HCT116 (cell line): ENCODE data around the gene HOOK1. TPM values are rescaled to one million over a fixed set of nuclear protein-coding genes. Genes with fewer than 3 reads are reported as not detected.
"Not testable (repeated sequence)": the region's sequence is repeated elsewhere in the genome, so short reads cannot be mapped to it uniquely, and the experiment has no call there.

Experiments
- ATAC-seq: fragments of 200-7000 bp; cut with Tn5 transposase; 2 replicates; pipeline ENCODE4 v1.9.1; 2020; ENCODE audit warnings: mild to moderate bottlenecking, moderate library complexity
- BruUV-seq: library from RNA; stranded (reverse); fragments of 400-500 nt; replicated peaks from 2 replicates; lab custom pipeline; 2021; lab: Mats Ljungman, UMichigan
- CTCF ChIA-PET: fragments of 300-600 bp; sonication (Branson Sonifier 250); formaldehyde crosslinking; loops from one replicate; lab custom pipeline; 2021; ENCODE audit warnings: antibody characterized with exemption; lab: Charles Lee
- POLR2A ChIA-PET: fragments of 300-600, 350-600 bp; sonication (Branson Sonifier 250); formaldehyde crosslinking; loops from one replicate; lab custom pipeline; 2021; ENCODE audit warnings: antibody characterized with exemption; lab: Charles Lee
- RAD21 ChIA-PET, 2 experiments: fragments of 300-600 bp; sonication (Branson Sonifier 250); formaldehyde crosslinking; loops; one replicate each; lab custom pipeline; 2023; ENCODE audit warnings: low total read pairs in 2 of 2; ENCODE audit not compliant: uncharacterized antibody in 2 of 2, unreplicated experiment in 2 of 2, low non-redundant PET in 1 of 2; lab: Charles Lee
- DNase-seq: peaks from one replicate; pipeline ENCODE4 v3.0.0-alpha.2; 2010; ENCODE audit warnings: low read depth, low spot score
- H2AFZ ChIP-seq: fragments of 200-600 bp; shearing (Covaris generic), sonication (generic); 2 replicates; pipeline ENCODE4 v1.6.1; 2017; ENCODE audit warnings: low read depth, mixed run types, mixed read lengths, antibody characterized with exemption, low read length; ENCODE audit not compliant: poor library complexity, severe bottlenecking
- H3K27ac ChIP-seq: 2 replicates; pipeline ENCODE4 v1.5.1; 2012; ENCODE audit warnings: low read depth, low read length
- H3K27me3 ChIP-seq: fragments of 200-600 bp; sonication (generic); 2 replicates; pipeline ENCODE4 v1.6.1; 2016; ENCODE audit warnings: mixed run types, low read length, mixed read lengths; ENCODE audit not compliant: insufficient read depth
- H3K36me3 ChIP-seq, 2 experiments: fragments of 200-500 bp in 1 of 2; fragments of 200-600 bp in 1 of 2; sonication (Bioruptor generic) in 1 of 2; sonication (generic) in 1 of 2; 2 replicates each; pipeline versions ENCODE4 v1.5.1 to v1.6.1; 2014 to 2016; ENCODE audit warnings: low read length in 2 of 2, inconsistent platforms in 1 of 2, mixed read lengths in 1 of 2, mixed run types in 1 of 2; ENCODE audit not compliant: insufficient read depth in 2 of 2, control insufficient read depth in 1 of 2
- H3K4me1 ChIP-seq, 2 experiments: fragments of 200-600 bp in 1 of 2; sonication (generic) in 1 of 2; 2 replicates each; pipeline versions ENCODE4 v1.5.1 to v1.6.1; 2012 to 2017; ENCODE audit warnings: low read length in 2 of 2, inconsistent platforms in 1 of 2, mild to moderate bottlenecking in 1 of 2, mixed read lengths in 1 of 2, mixed run types in 1 of 2, moderate library complexity in 1 of 2; ENCODE audit not compliant: insufficient read depth in 2 of 2, control insufficient read depth in 1 of 2
- H3K4me2 ChIP-seq: fragments of 200-600 bp; sonication (generic); 2 replicates; pipeline ENCODE4 v1.6.1; 2017; ENCODE audit warnings: mixed run types, low read length, mixed read lengths
- H3K4me3 ChIP-seq, 2 experiments: fragments of 200-600 bp in 1 of 2; sonication (generic) in 1 of 2; replicated peaks in 1 of 2; 2 replicates each; pipeline ENCODE4 v1.5.1; 2011 to 2016; ENCODE audit warnings: low read length in 2 of 2, control low read depth in 1 of 2, low read depth in 1 of 2, mild to moderate bottlenecking in 1 of 2, mixed read lengths in 1 of 2, mixed run types in 1 of 2
- H3K79me2 ChIP-seq: fragments of 200-600 bp; sonication (generic); 2 replicates; pipeline ENCODE4 v1.6.1; 2017; ENCODE audit warnings: mild to moderate bottlenecking, mixed run types, low read length, moderate library complexity, mixed read lengths; ENCODE audit not compliant: insufficient read depth
- H3K9ac ChIP-seq: fragments of 200-600 bp; sonication (generic); 2 replicates; pipeline ENCODE4 v1.6.1; 2016; ENCODE audit warnings: low read length, mixed read lengths
- H3K9me2 ChIP-seq: fragments of 200-600 bp; sonication (generic), shearing (Covaris generic); 2 replicates; pipeline ENCODE4 v1.6.1; 2017; ENCODE audit warnings: mixed run types, mild to moderate bottlenecking, moderate library complexity; ENCODE audit not compliant: insufficient read depth
- H3K9me3 ChIP-seq, 2 experiments: fragments of 200-500 bp in 1 of 2; fragments of 200-600 bp in 1 of 2; sonication (Bioruptor generic) in 1 of 2; sonication (generic) in 1 of 2; 2 replicates each; pipeline ENCODE4 v1.6.1; 2014 to 2017; ENCODE audit warnings: low read length in 2 of 2, mixed read lengths in 2 of 2, inconsistent platforms in 1 of 2, low read depth in 1 of 2, mild to moderate bottlenecking in 1 of 2, mixed run types in 1 of 2, moderate library complexity in 1 of 2; ENCODE audit not compliant: control insufficient read depth in 1 of 2, insufficient read depth in 1 of 2
- H4K20me1 ChIP-seq: fragments of 200-600 bp; sonication (generic), shearing (Covaris generic); 2 replicates; pipeline ENCODE4 v1.6.1; 2017; ENCODE audit warnings: mixed run types, mild to moderate bottlenecking, moderate library complexity; ENCODE audit not compliant: insufficient read depth
- CBX3 ChIP-seq: IDR thresholded peaks from 2 replicates; pipeline ENCODE4 v1.6.1; 2012; ENCODE audit warnings: low read depth
- EGR1 ChIP-seq: IDR thresholded peaks from 2 replicates; pipeline ENCODE4 v1.6.1; 2012; ENCODE audit warnings: low read depth
- ELF1 ChIP-seq: IDR thresholded peaks from 2 replicates; pipeline ENCODE4 v1.6.1; 2012; ENCODE audit warnings: low read depth, borderline replicate concordance
- EZH2phosphoT487 ChIP-seq: fragments of 200-600 bp; IDR thresholded peaks from 2 replicates; pipeline ENCODE4 v1.6.1; 2018; ENCODE audit warnings: antibody characterized with exemption, borderline replicate concordance
- RAD21 ChIP-seq: IDR thresholded peaks from 2 replicates; pipeline ENCODE4 v1.6.1; 2012; ENCODE audit warnings: low read depth, mild to moderate bottlenecking
- TCF7L2 ChIP-seq: IDR thresholded peaks from 2 replicates; pipeline ENCODE4 v1.7.0; 2011; ENCODE audit warnings: borderline replicate concordance, inconsistent platforms; ENCODE audit not compliant: insufficient read depth, insufficient read length; ENCODE audit errors: extremely low read depth
- intact Hi-C: fragments of 100-400 bp; cut with micrococcal nuclease; formaldehyde crosslinking; loops from 2 replicates; pipeline ENCODE4 v1.10.0; 2022
- total RNA-seq: library from RNA; stranded (reverse); gene quantifications from one replicate; pipeline ENCODE4 v1.2.1, GENCODE V29; 2021; ENCODE audit not compliant: unreplicated experiment
- TF ChIP-seq, protein P1 (sequence below): IDR thresholded peaks from 2 replicates; pipeline ENCODE4 v1.6.1; 2011; ENCODE audit warnings: mild to moderate bottlenecking, low read length, moderate library complexity; ENCODE audit not compliant: insufficient replicate concordance; ENCODE audit errors: extremely low read depth
- TF ChIP-seq, protein P2 (sequence below): IDR thresholded peaks from 2 replicates; pipeline ENCODE4 v1.6.1; 2012

HOOK1 gene
- total RNA-seq, 1 experiment from 2014 or later: 30.9 TPM

DNA sequence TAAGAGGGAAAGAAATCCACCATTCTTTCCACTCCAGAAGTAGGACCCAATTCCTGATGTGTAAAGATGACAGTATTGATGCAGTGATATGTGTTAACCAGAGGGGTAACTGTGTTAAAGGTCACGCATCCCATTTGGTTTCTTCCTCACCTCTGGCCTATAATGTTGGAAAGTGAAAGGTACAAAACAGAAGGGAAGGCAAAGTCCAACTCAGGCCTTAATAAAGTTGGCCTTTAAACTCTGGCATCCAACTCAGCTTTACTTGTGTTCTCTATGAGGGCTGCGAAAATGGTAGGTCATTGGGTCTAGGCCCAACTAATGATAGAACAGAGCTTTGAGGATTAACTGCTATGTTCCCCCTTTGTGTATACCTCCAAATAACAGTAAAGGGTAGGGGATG is 93.9 kb downstream of the HOOK1 start:
- H3K4me1 ChIP-seq: no peaks in the 10 kb centered on the region
- H3K27ac ChIP-seq: no peak overlapping the region
- no peak for ATAC-seq
- H3K4me3 ChIP-seq: no peak overlapping the region
- no peak for TF ChIP-seq RAD21
- TF ChIP-seq, protein P1, sequence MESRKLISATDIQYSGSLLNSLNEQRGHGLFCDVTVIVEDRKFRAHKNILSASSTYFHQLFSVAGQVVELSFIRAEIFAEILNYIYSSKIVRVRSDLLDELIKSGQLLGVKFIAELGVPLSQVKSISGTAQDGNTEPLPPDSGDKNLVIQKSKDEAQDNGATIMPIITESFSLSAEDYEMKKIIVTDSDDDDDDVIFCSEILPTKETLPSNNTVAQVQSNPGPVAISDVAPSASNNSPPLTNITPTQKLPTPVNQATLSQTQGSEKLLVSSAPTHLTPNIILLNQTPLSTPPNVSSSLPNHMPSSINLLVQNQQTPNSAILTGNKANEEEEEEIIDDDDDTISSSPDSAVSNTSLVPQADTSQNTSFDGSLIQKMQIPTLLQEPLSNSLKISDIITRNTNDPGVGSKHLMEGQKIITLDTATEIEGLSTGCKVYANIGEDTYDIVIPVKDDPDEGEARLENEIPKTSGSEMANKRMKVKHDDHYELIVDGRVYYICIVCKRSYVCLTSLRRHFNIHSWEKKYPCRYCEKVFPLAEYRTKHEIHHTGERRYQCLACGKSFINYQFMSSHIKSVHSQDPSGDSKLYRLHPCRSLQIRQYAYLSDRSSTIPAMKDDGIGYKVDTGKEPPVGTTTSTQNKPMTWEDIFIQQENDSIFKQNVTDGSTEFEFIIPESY: no peak
- no peak for TF ChIP-seq EGR1
- TF ChIP-seq ELF1: no peak
- TF ChIP-seq, protein P2, sequence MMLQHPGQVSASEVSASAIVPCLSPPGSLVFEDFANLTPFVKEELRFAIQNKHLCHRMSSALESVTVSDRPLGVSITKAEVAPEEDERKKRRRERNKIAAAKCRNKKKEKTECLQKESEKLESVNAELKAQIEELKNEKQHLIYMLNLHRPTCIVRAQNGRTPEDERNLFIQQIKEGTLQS: no peak
- no peak for TF ChIP-seq TCF7L2
- no peak for TF ChIP-seq CBX3
- no peak for TF ChIP-seq EZH2phosphoT487
- TF ChIP-seq, all 23 proteins: peak for 0
- H2AFZ ChIP-seq: no peak overlapping the region
- H3K79me2 ChIP-seq: no peaks in the 10 kb centered on the region
- ChIA-PET RAD21 (no interaction called here), POLR2A (no interaction called here), CTCF (no interaction called here)
- no peaks in the 10 kb centered on the region for H3K27me3 ChIP-seq
- no peaks in the 10 kb centered on the region for H3K9me3 ChIP-seq
- H3K4me2 ChIP-seq: no peak overlapping the region
- no peak for DNase-seq
- no peaks in the 10 kb centered on the region for H3K36me3 ChIP-seq
- H3K9me2 ChIP-seq: no peaks in the 10 kb centered on the region
- H4K20me1 ChIP-seq: no peaks in the 10 kb centered on the region
- no TSS peak for BruUV-seq
- no peak overlapping the region for H3K9ac ChIP-seq
- intact Hi-C loops: no loop called here

DNA sequence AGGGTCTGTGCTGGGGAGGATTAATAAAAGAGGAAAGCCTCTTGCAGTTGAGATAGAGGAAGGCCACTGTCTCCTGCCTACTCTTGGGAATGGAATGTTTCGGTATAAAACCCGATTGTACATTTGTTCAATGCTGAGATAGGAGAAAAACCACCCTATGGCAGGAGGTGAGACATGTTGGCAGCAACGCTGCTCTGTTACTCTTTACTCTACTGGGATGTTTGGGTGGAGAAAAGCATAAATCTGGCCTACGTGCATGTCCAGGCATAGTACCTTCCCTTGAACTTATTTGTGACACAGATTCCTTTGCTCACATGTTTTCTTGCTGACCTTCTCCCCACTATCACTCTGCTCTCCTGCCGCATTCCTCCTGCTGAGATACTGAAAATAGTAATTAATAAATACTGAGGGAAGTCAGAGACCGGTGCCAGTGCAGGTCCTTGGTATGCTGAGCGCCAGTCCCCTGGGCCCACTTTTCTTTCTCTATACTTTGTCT is 100.1 kb downstream of the HOOK1 start:
- H3K4me3 ChIP-seq, H3K9ac ChIP-seq, RAD21 ChIA-PET, H3K36me3 ChIP-seq, H3K4me1 ChIP-seq, H3K79me2 ChIP-seq, CTCF ChIA-PET, H3K27ac ChIP-seq, H3K9me3 ChIP-seq, H4K20me1 ChIP-seq, H3K9me2 ChIP-seq, ATAC-seq, H2AFZ ChIP-seq, POLR2A ChIA-PET, H3K27me3 ChIP-seq, DNase-seq, H3K4me2 ChIP-seq, BruUV-seq, intact Hi-C loops: not testable (repeated sequence)
